Stimulated activated CD4-positive, alpha-beta T cell treated with anti-CD3 and anti-CD28 coated beads, Interleukin-4, amount 100 ng/mL, for 4 hours (primary cell): ENCODE measurements around the gene RABGEF1.

Source experiments
- DNase-seq, 2 experiments: peaks; one replicate each; pipeline ENCODE4 v3.0.0-alpha.2; 2020

The RABGEF1 gene

GRCh38 chr7:66860767-66861166, 120.2 kb downstream of the RABGEF1 start:
- DNase-seq: no peak
